Panc1 (cell line): ENCODE data around the gene JOSD2. TPM values are rescaled to one million over a fixed set of nuclear protein-coding genes. Genes with fewer than 3 reads are reported as not detected.

Experiments used
- ATAC-seq: fragments of 200-7000 bp; cut with Tn5 transposase; 2 replicates; pipeline ENCODE4 v1.9.1; 2020; ENCODE audit warnings: mild to moderate bottlenecking, moderate library complexity
- BruUV-seq: library from RNA; stranded (reverse); fragments of 400-500 nt; replicated peaks from 2 replicates; lab custom pipeline; 2021; lab: Mats Ljungman, UMichigan
- CTCF ChIA-PET: fragments of 300-600 bp; sonication (Branson Sonifier 250); formaldehyde crosslinking; loops from one replicate; lab custom pipeline; 2022; ENCODE audit warnings: antibody characterized with exemption; lab: Charles Lee
- POLR2A ChIA-PET: fragments of 300-600 bp; sonication (Branson Sonifier 250); formaldehyde crosslinking; loops from one replicate; lab custom pipeline; 2022; ENCODE audit warnings: antibody characterized with exemption; lab: Charles Lee
- DNase-seq: peaks from one replicate; pipeline ENCODE4 v3.0.0-alpha.2; 2010; ENCODE audit warnings: low read depth, low spot score
- H3K27ac ChIP-seq: 2 replicates; pipeline ENCODE4 v1.5.1; 2011; ENCODE audit warnings: mild to moderate bottlenecking, low read length, inconsistent platforms
- H3K27me3 ChIP-seq: fragments of 200-500 bp; sonication (Bioruptor generic); 2 replicates; pipeline ENCODE4 v1.6.0; 2014; ENCODE audit warnings: low read length, inconsistent platforms; ENCODE audit not compliant: control insufficient read depth, insufficient read depth
- H3K36me3 ChIP-seq: fragments of 200-500 bp; sonication (Bioruptor generic); 2 replicates; pipeline ENCODE4 v1.5.1; 2014; ENCODE audit warnings: inconsistent platforms, mild to moderate bottlenecking, low read length, moderate library complexity; ENCODE audit not compliant: control insufficient read depth, insufficient read depth
- H3K4me1 ChIP-seq: 2 replicates; pipeline ENCODE4 v1.5.1; 2011; ENCODE audit warnings: inconsistent platforms, mild to moderate bottlenecking, low read length, moderate library complexity; ENCODE audit not compliant: control insufficient read depth, insufficient read depth
- H3K4me3 ChIP-seq, 2 experiments: 2 replicates each; pipeline ENCODE4 v1.5.1; 2011 to 2012; ENCODE audit warnings: low read depth in 2 of 2, low read length in 2 of 2, mild to moderate bottlenecking in 2 of 2, inconsistent platforms in 1 of 2, moderate library complexity in 1 of 2
- H3K9me3 ChIP-seq: fragments of 200-500 bp; sonication (Bioruptor generic); 2 replicates; pipeline ENCODE4 v1.5.1; 2014; ENCODE audit warnings: low read depth, mild to moderate bottlenecking, inconsistent platforms, low read length, moderate library complexity; ENCODE audit not compliant: control insufficient read depth, insufficient read depth
- POLR2AphosphoS5 ChIP-seq: IDR thresholded peaks from 2 replicates; pipeline ENCODE4 v1.6.1; 2012; ENCODE audit warnings: mild to moderate bottlenecking, low read depth, low read length, moderate library complexity
- SIN3A ChIP-seq: IDR thresholded peaks from 2 replicates; pipeline ENCODE4 v1.6.1; 2012; ENCODE audit warnings: low read depth, mild to moderate bottlenecking, low read length, moderate library complexity, borderline replicate concordance; ENCODE audit not compliant: insufficient read depth
- TCF7L2 ChIP-seq: IDR thresholded peaks from 2 replicates; pipeline ENCODE4 v1.6.1; 2011; ENCODE audit warnings: mild to moderate bottlenecking, low read depth, low read length, inconsistent platforms
- in situ Hi-C: cut with HindIII; loops from 2 replicates; pipeline ENCODE4 v1.10.0; 2016; ENCODE audit warnings: low sequenced_read_pairs, low pct_unique_long_range_greater_than_20kb
- intact Hi-C: fragments of 100-400 bp; cut with micrococcal nuclease; formaldehyde crosslinking; loops from one replicate; pipeline ENCODE4 v1.10.0; 2022; ENCODE audit not compliant: unreplicated experiment
- total RNA-seq: library from RNA; stranded (reverse); gene quantifications from one replicate; pipeline ENCODE4 v1.2.1, GENCODE V29; 2021; ENCODE audit not compliant: unreplicated experiment
- TF ChIP-seq, protein P1 (sequence below), 2 experiments: IDR thresholded peaks; 2 replicates each; pipeline ENCODE4 v1.6.1; 2011 to 2012; ENCODE audit warnings: low read depth in 2 of 2, control low read depth in 1 of 2, low read length in 1 of 2, mild to moderate bottlenecking in 1 of 2, moderate library complexity in 1 of 2; ENCODE audit not compliant: insufficient read depth in 1 of 2
- TF ChIP-seq, protein P2 (sequence below): fragments of 450-650 bp; IDR thresholded peaks from 2 replicates; pipeline ENCODE4 v1.5.1; 2017; ENCODE audit warnings: mild to moderate bottlenecking

Gene JOSD2
- total RNA-seq, 1 experiment from 2014 or later = 51.8 TPM

DNA sequence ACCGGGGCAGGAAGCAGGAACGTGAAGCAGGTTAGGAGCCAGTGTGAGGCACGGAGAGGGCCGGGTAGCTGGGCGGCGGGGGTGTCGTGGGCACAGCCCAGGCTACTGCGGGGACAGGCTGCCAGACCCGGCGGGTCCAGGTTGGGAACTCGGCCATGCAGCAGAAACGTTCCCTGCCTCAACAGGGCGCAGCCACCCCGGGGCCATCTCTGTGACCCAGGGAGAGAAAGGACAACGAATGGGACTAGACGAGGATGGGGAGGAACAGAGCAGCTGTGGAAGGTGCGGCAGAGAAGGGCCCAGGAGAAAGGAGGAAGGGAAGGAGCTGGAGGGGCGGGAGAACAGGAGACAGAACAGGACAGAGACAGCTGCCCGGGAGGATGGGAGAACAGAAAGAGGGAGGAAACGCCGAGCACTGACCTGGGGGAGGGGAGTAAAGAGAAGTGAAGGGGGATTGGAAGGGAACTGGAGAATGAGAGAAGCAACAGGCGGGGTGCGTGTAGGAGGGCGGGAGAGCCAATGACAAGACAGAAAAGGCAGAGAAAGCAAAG is 21.5 kb downstream of the JOSD2 start:
- ATAC-seq = no peak
- H3K36me3 ChIP-seq = no peaks in the 10 kb centered on the region
- TF ChIP-seq SIN3A (no peak), TCF7L2 (no peak), POLR2AphosphoS5 (no peak)
- TF ChIP-seq, protein P1, sequence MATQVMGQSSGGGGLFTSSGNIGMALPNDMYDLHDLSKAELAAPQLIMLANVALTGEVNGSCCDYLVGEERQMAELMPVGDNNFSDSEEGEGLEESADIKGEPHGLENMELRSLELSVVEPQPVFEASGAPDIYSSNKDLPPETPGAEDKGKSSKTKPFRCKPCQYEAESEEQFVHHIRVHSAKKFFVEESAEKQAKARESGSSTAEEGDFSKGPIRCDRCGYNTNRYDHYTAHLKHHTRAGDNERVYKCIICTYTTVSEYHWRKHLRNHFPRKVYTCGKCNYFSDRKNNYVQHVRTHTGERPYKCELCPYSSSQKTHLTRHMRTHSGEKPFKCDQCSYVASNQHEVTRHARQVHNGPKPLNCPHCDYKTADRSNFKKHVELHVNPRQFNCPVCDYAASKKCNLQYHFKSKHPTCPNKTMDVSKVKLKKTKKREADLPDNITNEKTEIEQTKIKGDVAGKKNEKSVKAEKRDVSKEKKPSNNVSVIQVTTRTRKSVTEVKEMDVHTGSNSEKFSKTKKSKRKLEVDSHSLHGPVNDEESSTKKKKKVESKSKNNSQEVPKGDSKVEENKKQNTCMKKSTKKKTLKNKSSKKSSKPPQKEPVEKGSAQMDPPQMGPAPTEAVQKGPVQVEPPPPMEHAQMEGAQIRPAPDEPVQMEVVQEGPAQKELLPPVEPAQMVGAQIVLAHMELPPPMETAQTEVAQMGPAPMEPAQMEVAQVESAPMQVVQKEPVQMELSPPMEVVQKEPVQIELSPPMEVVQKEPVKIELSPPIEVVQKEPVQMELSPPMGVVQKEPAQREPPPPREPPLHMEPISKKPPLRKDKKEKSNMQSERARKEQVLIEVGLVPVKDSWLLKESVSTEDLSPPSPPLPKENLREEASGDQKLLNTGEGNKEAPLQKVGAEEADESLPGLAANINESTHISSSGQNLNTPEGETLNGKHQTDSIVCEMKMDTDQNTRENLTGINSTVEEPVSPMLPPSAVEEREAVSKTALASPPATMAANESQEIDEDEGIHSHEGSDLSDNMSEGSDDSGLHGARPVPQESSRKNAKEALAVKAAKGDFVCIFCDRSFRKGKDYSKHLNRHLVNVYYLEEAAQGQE (IDR thresholded peaks at IDR 0.05; ENCODE audit: insufficient read depth in 1 of 2, low read depth in 2 of 2, low read length in 1 of 2) = no peak
- TF ChIP-seq, protein P2, sequence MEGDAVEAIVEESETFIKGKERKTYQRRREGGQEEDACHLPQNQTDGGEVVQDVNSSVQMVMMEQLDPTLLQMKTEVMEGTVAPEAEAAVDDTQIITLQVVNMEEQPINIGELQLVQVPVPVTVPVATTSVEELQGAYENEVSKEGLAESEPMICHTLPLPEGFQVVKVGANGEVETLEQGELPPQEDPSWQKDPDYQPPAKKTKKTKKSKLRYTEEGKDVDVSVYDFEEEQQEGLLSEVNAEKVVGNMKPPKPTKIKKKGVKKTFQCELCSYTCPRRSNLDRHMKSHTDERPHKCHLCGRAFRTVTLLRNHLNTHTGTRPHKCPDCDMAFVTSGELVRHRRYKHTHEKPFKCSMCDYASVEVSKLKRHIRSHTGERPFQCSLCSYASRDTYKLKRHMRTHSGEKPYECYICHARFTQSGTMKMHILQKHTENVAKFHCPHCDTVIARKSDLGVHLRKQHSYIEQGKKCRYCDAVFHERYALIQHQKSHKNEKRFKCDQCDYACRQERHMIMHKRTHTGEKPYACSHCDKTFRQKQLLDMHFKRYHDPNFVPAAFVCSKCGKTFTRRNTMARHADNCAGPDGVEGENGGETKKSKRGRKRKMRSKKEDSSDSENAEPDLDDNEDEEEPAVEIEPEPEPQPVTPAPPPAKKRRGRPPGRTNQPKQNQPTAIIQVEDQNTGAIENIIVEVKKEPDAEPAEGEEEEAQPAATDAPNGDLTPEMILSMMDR = no peak
- H3K27me3 ChIP-seq = no peaks in the 10 kb centered on the region
- BruUV-seq = no TSS peak
- no peak overlapping the region for H3K27ac ChIP-seq
- DNase-seq = no peak
- ChIA-PET POLR2A (interaction anchor here (0.6 kb wide), 1 partner anchor 20 kb away, joined by 8 read pairs; no protein-coding TSS in a partner anchor), CTCF (interaction anchor here (0.9 kb wide), 1 partner anchor 290 kb away, joined by 3 read pairs; no protein-coding TSS in a partner anchor)
- H3K4me3 ChIP-seq = no peak overlapping the region
- intact Hi-C loops = no loop called here
- in situ Hi-C loops = no loop called here
- no peaks in the 10 kb centered on the region for H3K4me1 ChIP-seq
- no peaks in the 10 kb centered on the region; the same call in 1 of the 2 replicates for H3K9me3 ChIP-seq

DNA sequence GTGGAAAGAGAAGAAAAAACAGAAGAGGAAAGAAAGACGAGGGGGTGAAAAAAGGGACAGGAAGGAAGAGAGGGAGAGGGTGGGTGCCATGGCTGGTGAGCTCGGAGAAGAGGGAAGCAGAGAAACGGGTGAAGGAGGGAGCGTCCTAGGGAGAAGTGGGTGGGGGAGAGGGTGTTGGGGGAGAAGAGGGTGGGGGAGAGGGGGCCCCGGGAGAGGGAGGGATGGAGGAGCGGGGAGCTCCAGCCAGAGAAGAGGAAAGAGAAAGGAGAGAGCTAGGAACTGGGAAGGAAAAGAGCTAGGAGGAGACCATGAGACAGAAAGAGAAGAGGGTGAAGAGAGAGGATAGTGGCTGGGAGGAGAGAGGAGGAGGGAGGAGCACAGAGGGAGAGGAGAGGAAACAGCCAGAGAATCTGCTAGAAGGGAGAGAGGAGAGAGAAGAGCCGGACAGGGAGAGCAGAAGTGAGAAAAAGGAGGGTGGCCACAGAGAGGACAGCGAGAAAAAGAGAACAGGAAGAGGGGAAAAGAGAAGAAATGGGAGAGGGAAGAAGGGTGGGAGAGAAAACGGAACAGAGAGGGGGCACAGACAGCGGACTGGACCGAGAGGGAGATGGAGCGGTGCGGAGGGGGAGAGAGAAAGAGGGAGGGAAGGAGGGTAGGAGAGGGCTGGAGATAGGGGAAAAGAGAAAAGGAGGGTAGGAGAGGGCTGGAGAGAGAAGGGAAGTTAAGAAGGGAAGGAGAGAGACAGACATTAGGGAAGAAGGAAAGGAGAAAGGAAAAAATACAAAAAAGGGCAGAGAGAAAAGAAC is 22.4 kb downstream of the JOSD2 start:
- in situ Hi-C loops = no loop called here
- POLR2A ChIA-PET = no interaction called here

More for the DNA sequence above, 22.4 kb downstream of the JOSD2 start:
- Histone ChIP-seq H3K4me1 (no peaks in the 10 kb centered on the region), H3K4me3 (no peak overlapping the region), H3K9me3 (no peaks in the 10 kb centered on the region; the same call in 1 of the 2 replicates), H3K36me3 (no peaks in the 10 kb centered on the region), H3K27me3 (no peaks in the 10 kb centered on the region), H3K27ac (no peak overlapping the region)
- CTCF ChIA-PET = interaction anchor here (0.7 kb wide), 1 partner anchor 160 kb away, joined by 5 read pairs; the partner anchor contains the start of gene KCNC3
- no TSS peak for BruUV-seq
- intact Hi-C loops = no loop called here
- no peak for ATAC-seq
- TF ChIP-seq SIN3A = no peak
- DNase-seq = no peak
